ENCODE measurements around the gene ILDR2.

DNA sequence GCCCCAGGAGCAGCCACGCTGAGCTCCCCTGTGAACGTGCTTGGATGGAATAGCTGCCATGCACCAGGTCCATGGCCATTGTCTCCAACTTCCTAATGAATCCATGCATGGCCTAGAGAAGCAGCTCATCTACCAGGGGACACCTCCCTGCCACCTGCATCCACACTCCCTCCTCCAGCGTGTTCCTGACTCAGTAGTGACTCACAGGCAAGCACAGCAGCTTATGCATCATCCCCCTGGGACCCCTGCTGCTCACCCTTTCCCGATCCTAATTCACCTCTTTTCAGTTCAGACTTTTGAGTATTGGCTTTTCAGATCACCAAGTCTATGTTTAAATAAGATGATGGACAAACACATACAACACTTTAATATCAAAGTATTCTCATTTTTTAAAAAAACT lies 59.4 kb downstream of the ILDR2 start:
- TF ChIP-seq BCL11A (IDR thresholded peaks at IDR 0.05; ENCODE audit: low read depth, low read length) (no peak), SP1 (IDR thresholded peaks at IDR 0.05; ENCODE audit: low read depth, low read length) (no peak), CHD4 (IDR thresholded peaks at IDR 0.05) (no peak), NR2C2 (IDR thresholded peaks at IDR 0.05; ENCODE audit: borderline replicate concordance, control insufficient read depth, insufficient read length, low read depth) (no peak), SMAD1 (IDR thresholded peaks at IDR 0.05; ENCODE audit: low read depth, partially characterized antibody) (no peak), ZNF274 (IDR thresholded peaks at IDR 0.05; ENCODE audit: insufficient read depth, insufficient read length) (no peak), JUND (IDR thresholded peaks at IDR 0.05; ENCODE audit: low read depth, low read length) (no peak), POLR2AphosphoS2 (IDR thresholded peaks at IDR 0.05; ENCODE audit: low read depth, low read length) (no peak)
- TF ChIP-seq, protein P1, sequence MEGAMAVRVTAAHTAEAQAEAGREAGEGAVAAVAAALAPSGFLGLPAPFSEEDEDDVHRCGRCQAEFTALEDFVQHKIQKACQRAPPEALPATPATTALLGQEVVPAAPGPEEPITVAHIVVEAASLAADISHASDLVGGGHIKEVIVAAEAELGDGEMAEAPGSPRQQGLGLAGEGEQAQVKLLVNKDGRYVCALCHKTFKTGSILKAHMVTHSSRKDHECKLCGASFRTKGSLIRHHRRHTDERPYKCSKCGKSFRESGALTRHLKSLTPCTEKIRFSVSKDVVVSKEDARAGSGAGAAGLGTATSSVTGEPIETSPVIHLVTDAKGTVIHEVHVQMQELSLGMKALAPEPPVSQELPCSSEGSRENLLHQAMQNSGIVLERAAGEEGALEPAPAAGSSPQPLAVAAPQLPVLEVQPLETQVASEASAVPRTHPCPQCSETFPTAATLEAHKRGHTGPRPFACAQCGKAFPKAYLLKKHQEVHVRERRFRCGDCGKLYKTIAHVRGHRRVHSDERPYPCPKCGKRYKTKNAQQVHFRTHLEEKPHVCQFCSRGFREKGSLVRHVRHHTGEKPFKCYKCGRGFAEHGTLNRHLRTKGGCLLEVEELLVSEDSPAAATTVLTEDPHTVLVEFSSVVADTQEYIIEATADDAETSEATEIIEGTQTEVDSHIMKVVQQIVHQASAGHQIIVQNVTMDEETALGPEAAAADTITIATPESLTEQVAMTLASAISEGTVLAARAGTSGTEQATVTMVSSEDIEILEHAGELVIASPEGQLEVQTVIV (IDR thresholded peaks at IDR 0.05; ENCODE audit: borderline replicate concordance, partially characterized antibody) = no peak
- TF ChIP-seq, protein P2, sequence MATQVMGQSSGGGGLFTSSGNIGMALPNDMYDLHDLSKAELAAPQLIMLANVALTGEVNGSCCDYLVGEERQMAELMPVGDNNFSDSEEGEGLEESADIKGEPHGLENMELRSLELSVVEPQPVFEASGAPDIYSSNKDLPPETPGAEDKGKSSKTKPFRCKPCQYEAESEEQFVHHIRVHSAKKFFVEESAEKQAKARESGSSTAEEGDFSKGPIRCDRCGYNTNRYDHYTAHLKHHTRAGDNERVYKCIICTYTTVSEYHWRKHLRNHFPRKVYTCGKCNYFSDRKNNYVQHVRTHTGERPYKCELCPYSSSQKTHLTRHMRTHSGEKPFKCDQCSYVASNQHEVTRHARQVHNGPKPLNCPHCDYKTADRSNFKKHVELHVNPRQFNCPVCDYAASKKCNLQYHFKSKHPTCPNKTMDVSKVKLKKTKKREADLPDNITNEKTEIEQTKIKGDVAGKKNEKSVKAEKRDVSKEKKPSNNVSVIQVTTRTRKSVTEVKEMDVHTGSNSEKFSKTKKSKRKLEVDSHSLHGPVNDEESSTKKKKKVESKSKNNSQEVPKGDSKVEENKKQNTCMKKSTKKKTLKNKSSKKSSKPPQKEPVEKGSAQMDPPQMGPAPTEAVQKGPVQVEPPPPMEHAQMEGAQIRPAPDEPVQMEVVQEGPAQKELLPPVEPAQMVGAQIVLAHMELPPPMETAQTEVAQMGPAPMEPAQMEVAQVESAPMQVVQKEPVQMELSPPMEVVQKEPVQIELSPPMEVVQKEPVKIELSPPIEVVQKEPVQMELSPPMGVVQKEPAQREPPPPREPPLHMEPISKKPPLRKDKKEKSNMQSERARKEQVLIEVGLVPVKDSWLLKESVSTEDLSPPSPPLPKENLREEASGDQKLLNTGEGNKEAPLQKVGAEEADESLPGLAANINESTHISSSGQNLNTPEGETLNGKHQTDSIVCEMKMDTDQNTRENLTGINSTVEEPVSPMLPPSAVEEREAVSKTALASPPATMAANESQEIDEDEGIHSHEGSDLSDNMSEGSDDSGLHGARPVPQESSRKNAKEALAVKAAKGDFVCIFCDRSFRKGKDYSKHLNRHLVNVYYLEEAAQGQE (IDR thresholded peaks at IDR 0.05; ENCODE audit: low read depth, low read length) = no peak
- TF ChIP-seq, protein P3, sequence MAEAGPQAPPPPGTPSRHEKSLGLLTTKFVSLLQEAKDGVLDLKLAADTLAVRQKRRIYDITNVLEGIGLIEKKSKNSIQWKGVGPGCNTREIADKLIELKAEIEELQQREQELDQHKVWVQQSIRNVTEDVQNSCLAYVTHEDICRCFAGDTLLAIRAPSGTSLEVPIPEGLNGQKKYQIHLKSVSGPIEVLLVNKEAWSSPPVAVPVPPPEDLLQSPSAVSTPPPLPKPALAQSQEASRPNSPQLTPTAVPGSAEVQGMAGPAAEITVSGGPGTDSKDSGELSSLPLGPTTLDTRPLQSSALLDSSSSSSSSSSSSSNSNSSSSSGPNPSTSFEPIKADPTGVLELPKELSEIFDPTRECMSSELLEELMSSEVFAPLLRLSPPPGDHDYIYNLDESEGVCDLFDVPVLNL (IDR thresholded peaks at IDR 0.05; ENCODE audit: low read depth, low read length) = no peak
- TF ChIP-seq, protein P4, sequence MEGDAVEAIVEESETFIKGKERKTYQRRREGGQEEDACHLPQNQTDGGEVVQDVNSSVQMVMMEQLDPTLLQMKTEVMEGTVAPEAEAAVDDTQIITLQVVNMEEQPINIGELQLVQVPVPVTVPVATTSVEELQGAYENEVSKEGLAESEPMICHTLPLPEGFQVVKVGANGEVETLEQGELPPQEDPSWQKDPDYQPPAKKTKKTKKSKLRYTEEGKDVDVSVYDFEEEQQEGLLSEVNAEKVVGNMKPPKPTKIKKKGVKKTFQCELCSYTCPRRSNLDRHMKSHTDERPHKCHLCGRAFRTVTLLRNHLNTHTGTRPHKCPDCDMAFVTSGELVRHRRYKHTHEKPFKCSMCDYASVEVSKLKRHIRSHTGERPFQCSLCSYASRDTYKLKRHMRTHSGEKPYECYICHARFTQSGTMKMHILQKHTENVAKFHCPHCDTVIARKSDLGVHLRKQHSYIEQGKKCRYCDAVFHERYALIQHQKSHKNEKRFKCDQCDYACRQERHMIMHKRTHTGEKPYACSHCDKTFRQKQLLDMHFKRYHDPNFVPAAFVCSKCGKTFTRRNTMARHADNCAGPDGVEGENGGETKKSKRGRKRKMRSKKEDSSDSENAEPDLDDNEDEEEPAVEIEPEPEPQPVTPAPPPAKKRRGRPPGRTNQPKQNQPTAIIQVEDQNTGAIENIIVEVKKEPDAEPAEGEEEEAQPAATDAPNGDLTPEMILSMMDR (IDR thresholded peaks at IDR 0.05 in 2 of 3, conservative IDR thresholded peaks at IDR 0.05 in 1 of 3; ENCODE audit: control insufficient read depth in 2 of 3, extremely low read depth in 1 of 3, insufficient read depth in 1 of 3, low read depth in 3 of 3, low read length in 3 of 3) = no peak
- TF ChIP-seq, protein P5, sequence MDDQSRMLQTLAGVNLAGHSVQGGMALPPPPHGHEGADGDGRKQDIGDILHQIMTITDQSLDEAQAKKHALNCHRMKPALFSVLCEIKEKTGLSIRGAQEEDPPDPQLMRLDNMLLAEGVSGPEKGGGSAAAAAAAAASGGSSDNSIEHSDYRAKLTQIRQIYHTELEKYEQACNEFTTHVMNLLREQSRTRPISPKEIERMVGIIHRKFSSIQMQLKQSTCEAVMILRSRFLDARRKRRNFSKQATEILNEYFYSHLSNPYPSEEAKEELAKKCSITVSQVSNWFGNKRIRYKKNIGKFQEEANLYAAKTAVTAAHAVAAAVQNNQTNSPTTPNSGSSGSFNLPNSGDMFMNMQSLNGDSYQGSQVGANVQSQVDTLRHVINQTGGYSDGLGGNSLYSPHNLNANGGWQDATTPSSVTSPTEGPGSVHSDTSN (IDR thresholded peaks at IDR 0.05; ENCODE audit: insufficient replicate concordance, low read depth, low read length) = no peak
